ENCODE data around the gene S100A5. TPM values are rescaled to one million over a fixed set of nuclear protein-coding genes. Genes with fewer than 3 reads are reported as not detected.
A peak's percentile ranks its signal among the peaks of the same experiment; 100 is the strongest.

The S100A5 gene
- total RNA-seq, 1 donor from 2014 or later, result not detected

DNA sequence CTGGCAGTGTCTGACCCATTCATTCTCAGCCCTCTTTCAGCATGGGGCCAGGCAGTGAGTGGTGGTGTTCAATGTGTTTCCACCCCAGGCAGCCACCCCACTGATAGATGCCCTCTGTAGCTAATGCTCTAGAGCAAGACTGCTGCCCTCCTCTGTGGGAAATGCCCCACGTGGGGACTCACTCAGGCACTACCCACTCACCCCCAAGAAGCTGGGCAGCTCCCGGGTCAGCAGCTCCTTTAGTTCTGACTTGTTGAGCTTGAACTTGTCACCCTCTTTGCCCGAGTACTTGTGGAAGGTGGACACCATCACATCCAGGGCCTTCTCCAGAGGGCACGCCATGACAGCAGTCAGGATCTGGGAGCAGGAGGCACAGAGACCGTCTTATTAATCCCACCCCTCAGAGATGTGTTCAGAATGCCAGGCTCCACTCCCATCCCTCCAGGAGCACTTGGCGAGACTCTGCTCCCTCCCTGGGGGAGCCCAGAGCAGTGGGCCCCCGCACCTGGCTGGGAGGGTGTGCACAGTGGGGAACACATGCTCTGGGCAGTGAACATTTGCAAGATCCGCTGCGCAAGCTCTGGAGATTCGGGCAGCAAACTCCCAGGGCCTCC is 3.8 kb upstream of the S100A5 start:
- ATAC-seq (no peak), DNase-seq (no peak)
- H3K27ac ChIP-seq, result peak overlapping the region; percentile 90
- H3K36me3 ChIP-seq, result peaks cover 16% of the 10 kb centered on the region
- intact Hi-C loops (cut with DNase I), result no loop called here
- H3K9me3 ChIP-seq, result no peaks in the 10 kb centered on the region
- H3K4me1 ChIP-seq, result peaks cover 93% of the 10 kb centered on the region
- H3K4me3 ChIP-seq, result peak overlapping the region; percentile 68
- no peaks in the 10 kb centered on the region for H3K27me3 ChIP-seq (ENCODE audit: low read depth)
- TF ChIP-seq, protein P1, sequence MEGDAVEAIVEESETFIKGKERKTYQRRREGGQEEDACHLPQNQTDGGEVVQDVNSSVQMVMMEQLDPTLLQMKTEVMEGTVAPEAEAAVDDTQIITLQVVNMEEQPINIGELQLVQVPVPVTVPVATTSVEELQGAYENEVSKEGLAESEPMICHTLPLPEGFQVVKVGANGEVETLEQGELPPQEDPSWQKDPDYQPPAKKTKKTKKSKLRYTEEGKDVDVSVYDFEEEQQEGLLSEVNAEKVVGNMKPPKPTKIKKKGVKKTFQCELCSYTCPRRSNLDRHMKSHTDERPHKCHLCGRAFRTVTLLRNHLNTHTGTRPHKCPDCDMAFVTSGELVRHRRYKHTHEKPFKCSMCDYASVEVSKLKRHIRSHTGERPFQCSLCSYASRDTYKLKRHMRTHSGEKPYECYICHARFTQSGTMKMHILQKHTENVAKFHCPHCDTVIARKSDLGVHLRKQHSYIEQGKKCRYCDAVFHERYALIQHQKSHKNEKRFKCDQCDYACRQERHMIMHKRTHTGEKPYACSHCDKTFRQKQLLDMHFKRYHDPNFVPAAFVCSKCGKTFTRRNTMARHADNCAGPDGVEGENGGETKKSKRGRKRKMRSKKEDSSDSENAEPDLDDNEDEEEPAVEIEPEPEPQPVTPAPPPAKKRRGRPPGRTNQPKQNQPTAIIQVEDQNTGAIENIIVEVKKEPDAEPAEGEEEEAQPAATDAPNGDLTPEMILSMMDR (IDR thresholded peaks at IDR 0.05), result no peak

GRCh38 chr1:153543736-153544135 is 3.0 kb upstream of the S100A5 start:
- no peaks in the 10 kb centered on the region for H3K27me3 ChIP-seq (ENCODE audit: low read depth)
- peaks cover 85% of the 10 kb centered on the region for H3K4me1 ChIP-seq
- H3K36me3 ChIP-seq, result peaks cover 16% of the 10 kb centered on the region
- peak overlapping the region; percentile 68 for H3K4me3 ChIP-seq
- DNase-seq (no peak), ATAC-seq (no peak)
- intact Hi-C loops (cut with DNase I), result no loop called here
- TF ChIP-seq, protein P1 (IDR thresholded peaks at IDR 0.05), result no peak
- no peaks in the 10 kb centered on the region for H3K9me3 ChIP-seq
- H3K27ac ChIP-seq, result no peak overlapping the region

DNA sequence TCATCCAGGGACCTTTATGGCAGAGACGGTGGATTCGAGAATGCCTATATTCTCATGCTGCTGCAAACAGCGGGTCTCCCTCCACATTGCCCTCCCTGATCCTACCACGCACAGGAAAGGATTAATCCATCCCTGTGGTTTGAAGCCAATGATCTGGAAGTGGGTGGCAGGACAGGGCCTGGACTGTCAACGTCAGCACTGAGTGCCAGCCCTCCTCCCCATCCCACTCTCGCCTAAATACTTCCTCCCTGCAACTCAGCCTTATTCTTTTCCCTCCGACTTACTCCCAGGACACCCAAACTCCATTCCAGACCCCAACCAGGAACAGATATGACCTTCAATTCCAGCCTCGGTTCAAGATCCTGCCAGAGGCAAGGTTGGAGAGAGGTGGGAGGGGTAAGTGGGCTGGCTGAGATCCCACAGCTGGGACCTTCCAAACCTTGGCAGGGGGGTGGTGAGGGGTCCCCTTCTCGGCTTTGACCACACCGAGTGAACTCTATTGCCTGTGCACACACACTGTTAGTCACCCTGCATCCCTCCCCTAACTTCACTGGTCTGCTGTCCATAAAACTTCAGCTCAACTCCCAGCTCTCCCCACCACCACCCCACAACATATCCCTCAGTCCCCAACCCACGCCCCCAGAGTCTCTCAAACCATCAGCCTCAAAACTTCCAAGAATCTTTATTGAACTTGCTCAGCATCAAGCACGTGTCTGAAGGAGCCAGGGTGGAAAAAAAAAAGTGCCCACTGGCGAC is 2.4 kb upstream of the S100A5 start:
- Histone ChIP-seq H3K4me3 (peak overlapping the region; percentile 68), H3K27ac (no peak overlapping the region), H3K36me3 (peaks cover 16% of the 10 kb centered on the region), H3K9me3 (no peaks in the 10 kb centered on the region), H3K4me1 (peaks cover 80% of the 10 kb centered on the region), H3K27me3 (ENCODE audit: low read depth) (no peaks in the 10 kb centered on the region)
- ATAC-seq, result no peak
- DNase-seq, result no peak
- intact Hi-C loops (cut with DNase I), result no loop called here
- TF ChIP-seq, protein P1 (IDR thresholded peaks at IDR 0.05), result no peak

DNA sequence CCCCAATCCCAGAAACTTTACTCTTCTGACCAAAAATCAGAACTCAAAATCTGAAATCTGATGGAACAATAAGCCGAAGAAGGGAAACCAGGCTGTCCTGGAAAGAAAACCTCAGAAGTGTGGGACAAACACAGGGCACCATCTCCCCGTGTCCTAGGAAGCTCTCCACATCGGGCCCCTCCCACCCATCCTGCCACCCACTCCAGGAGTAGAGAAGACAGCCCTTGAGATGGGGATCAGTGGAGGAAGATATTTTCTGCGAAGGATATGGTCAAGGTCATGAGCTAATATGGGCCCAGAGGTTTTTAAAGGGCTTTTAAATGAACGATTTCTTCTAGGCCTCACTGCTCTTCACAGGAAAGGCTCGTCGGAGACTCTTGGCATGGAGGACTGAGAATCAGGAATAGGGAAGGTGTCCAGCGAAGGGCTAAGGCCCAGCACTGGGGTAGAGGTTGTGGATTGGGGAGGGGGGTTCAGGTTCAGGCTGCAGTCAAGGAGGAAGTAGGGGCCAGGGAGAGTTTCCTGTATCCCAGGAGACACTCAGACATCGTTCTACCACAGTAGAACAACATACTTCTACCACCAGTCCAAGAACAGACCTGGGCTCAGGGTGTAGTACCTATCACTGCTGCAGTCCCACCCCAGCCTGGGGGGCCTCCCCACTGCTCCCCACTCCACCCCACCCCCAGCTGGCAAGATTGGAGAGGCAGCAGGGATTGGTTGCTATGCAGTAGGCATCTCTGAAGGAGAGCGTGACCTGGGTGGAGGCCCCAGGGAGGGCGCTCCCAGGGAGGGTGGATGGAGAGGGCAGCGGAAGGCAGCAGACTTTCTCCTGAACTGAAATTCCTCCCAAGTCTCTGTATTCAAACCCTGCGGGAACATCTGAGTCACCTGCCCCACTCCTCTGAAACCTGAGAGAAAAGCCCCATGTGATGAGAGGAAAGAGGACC is 1.2 kb upstream of the S100A5 start:
- no peaks in the 10 kb centered on the region for H3K9me3 ChIP-seq
- intact Hi-C loops (cut with DNase I), result no loop called here
- no peak overlapping the region for H3K4me3 ChIP-seq
- DNase-seq (no peak), ATAC-seq (no peak)
- H3K27ac ChIP-seq, result peak overlapping the region; percentile 67
- no peaks in the 10 kb centered on the region for H3K27me3 ChIP-seq (ENCODE audit: low read depth)
- TF ChIP-seq, protein P1 (IDR thresholded peaks at IDR 0.05), result no peak
- peaks cover 72% of the 10 kb centered on the region for H3K4me1 ChIP-seq
- H3K36me3 ChIP-seq, result peaks cover 16% of the 10 kb centered on the region

GRCh38 chr1:153539395-153540093 is 1.2 kb downstream of the S100A5 start:
- no peak overlapping the region for H3K27ac ChIP-seq
- H3K9me3 ChIP-seq, result no peaks in the 10 kb centered on the region
- ATAC-seq (no peak), DNase-seq (no peak)
- TF ChIP-seq, protein P1 (IDR thresholded peaks at IDR 0.05), result no peak
- intact Hi-C loops (cut with DNase I), result no loop called here
- peaks cover 18% of the 10 kb centered on the region for H3K36me3 ChIP-seq
- H3K4me3 ChIP-seq, result no peak overlapping the region
- no peaks in the 10 kb centered on the region for H3K27me3 ChIP-seq (ENCODE audit: low read depth)
- peaks cover 63% of the 10 kb centered on the region for H3K4me1 ChIP-seq

All from lower lobe of right lung (tissue), 2 donors.